Neural cell (in vitro differentiated cells): ENCODE results near the gene MYO3B. TPM values are rescaled to one million over a fixed set of nuclear protein-coding genes. Genes with fewer than 3 reads are reported as not detected.
"Not testable (repeated sequence)": the region's sequence is repeated elsewhere in the genome, so short reads cannot be mapped to it uniquely, and the experiment has no call there.

Experiments used
- H2AFZ ChIP-seq: fragments of 200-600, 300-800 bp; sonication (generic), shearing (Covaris generic); 2 replicates; pipeline ENCODE4 v1.6.0; 2014; ENCODE audit warnings: low read depth, mild to moderate bottlenecking, antibody characterized with exemption, low read length, moderate library complexity
- H3F3A ChIP-seq: fragments of 200-600 bp; shearing (Covaris generic); 2 replicates; pipeline ENCODE4 v1.6.1; 2016; ENCODE audit warnings: mild to moderate bottlenecking, moderate library complexity, mixed read lengths, antibody characterized with exemption, low read length; ENCODE audit not compliant: insufficient read depth, poor library complexity, severe bottlenecking
- H3K27ac ChIP-seq: fragments of 200-600, 300-800 bp; sonication (generic), shearing (Covaris generic); 2 replicates; pipeline ENCODE4 v1.5.1; 2014; ENCODE audit warnings: mild to moderate bottlenecking, low read length, moderate library complexity
- H3K27me3 ChIP-seq: fragments of 300-800, 200-600 bp; sonication (generic), shearing (Covaris generic); 2 replicates; pipeline ENCODE4 v1.6.0; 2014; ENCODE audit warnings: mild to moderate bottlenecking, low read depth, low read length, moderate library complexity; ENCODE audit not compliant: insufficient read depth
- H3K36me3 ChIP-seq: fragments of 300-800, 200-600 bp; sonication (generic), shearing (Covaris generic); 2 replicates; pipeline ENCODE4 v1.5.1; 2014; ENCODE audit warnings: mild to moderate bottlenecking, antibody characterized with exemption, low read length, moderate library complexity; ENCODE audit not compliant: insufficient read depth
- H3K4me2 ChIP-seq: fragments of 300-800, 200-600 bp; sonication (generic), shearing (Covaris generic); 2 replicates; pipeline ENCODE4 v1.6.0; 2014; ENCODE audit warnings: mild to moderate bottlenecking, low read length
- H3K4me3 ChIP-seq: fragments of 300-800, 200-600 bp; sonication (generic), shearing (Covaris generic); 2 replicates; pipeline ENCODE4 v1.5.1; 2014; ENCODE audit warnings: mild to moderate bottlenecking, low read length, moderate library complexity
- H3K79me2 ChIP-seq: fragments of 200-600 bp; shearing (Covaris generic); replicated peaks from 2 replicates; pipeline ENCODE4 v1.6.0; 2014; ENCODE audit warnings: mild to moderate bottlenecking, low read length, moderate library complexity; ENCODE audit not compliant: insufficient read depth
- H3K9ac ChIP-seq: fragments of 300-800, 200-600 bp; sonication (generic), shearing (Covaris generic); 2 replicates; pipeline ENCODE4 v1.6.1; 2016; ENCODE audit warnings: mild to moderate bottlenecking, low read length, mixed read lengths
- H3K9me2 ChIP-seq: fragments of 200-600 bp; shearing (Covaris generic); 2 replicates; pipeline ENCODE4 v1.6.1; 2016; ENCODE audit warnings: mild to moderate bottlenecking, low read length, mixed read lengths; ENCODE audit not compliant: insufficient read depth
- H3K9me3 ChIP-seq: fragments of 200-600, 300-800 bp; sonication (generic), shearing (Covaris generic); 2 replicates; pipeline ENCODE4 v1.6.1; 2016; ENCODE audit warnings: mild to moderate bottlenecking, mixed run types, low read length, moderate library complexity, mixed read lengths
- H4K20me1 ChIP-seq: fragments of 200-600 bp; shearing (Covaris generic); 2 replicates; pipeline ENCODE4 v1.6.1; 2016; ENCODE audit warnings: mild to moderate bottlenecking, mixed run types; ENCODE audit not compliant: insufficient read depth
- EP300 ChIP-seq: fragments of 450-650 bp; conservative IDR thresholded peaks from 2 replicates; pipeline ENCODE4 v1.6.1; 2014; ENCODE audit warnings: antibody characterized with exemption, mild to moderate bottlenecking, moderate library complexity; ENCODE audit not compliant: poor library complexity, severe bottlenecking
- EZH2 ChIP-seq: fragments of 200-600, 300-800 bp; shearing (Covaris generic), sonication (generic); IDR thresholded peaks from 2 replicates; pipeline ENCODE4 v1.6.1; 2014; ENCODE audit warnings: antibody characterized with exemption, low read length, borderline replicate concordance, mild to moderate bottlenecking; ENCODE audit not compliant: insufficient read depth, poor library complexity, severe bottlenecking
- MXI1 ChIP-seq: fragments of 450-650 bp; conservative IDR thresholded peaks from 2 replicates; pipeline ENCODE4 v1.6.1; 2014; ENCODE audit warnings: antibody characterized with exemption, mild to moderate bottlenecking; ENCODE audit not compliant: poor library complexity, severe bottlenecking
- POLR2AphosphoS5 ChIP-seq: IDR thresholded peaks from 2 replicates; pipeline ENCODE4 v1.6.1; 2012
- RAD21 ChIP-seq: fragments of 450-650 bp; conservative IDR thresholded peaks from 2 replicates; pipeline ENCODE4 v1.6.1; 2014; ENCODE audit warnings: antibody characterized with exemption, mild to moderate bottlenecking, moderate library complexity
- SMC3 ChIP-seq: fragments of 450-650 bp; conservative IDR thresholded peaks from 2 replicates; pipeline ENCODE4 v1.6.1; 2014; ENCODE audit warnings: antibody characterized with exemption, mild to moderate bottlenecking, moderate library complexity; ENCODE audit not compliant: poor library complexity
- TAF1 ChIP-seq: IDR thresholded peaks from 2 replicates; pipeline ENCODE4 v1.6.1; 2012; ENCODE audit warnings: low read depth
- polyA plus RNA-seq: library from polyadenylated mRNA; depleted of rRNA; stranded (reverse); fragments of >200 nt; gene quantifications from 2 replicates; pipeline ENCODE4 v1.2.3, GENCODE V29; 2014
- TF ChIP-seq, protein P1 (sequence below): fragments of 450-650 bp; IDR thresholded peaks from 2 replicates; pipeline ENCODE4 v1.5.1; 2014; ENCODE audit warnings: antibody characterized with exemption, mild to moderate bottlenecking, moderate library complexity; ENCODE audit not compliant: poor library complexity, severe bottlenecking
- TF ChIP-seq, protein P2 (sequence below): IDR thresholded peaks from 2 replicates; pipeline ENCODE4 v1.6.1; 2012; ENCODE audit warnings: borderline replicate concordance

MYO3B gene
- polyA plus RNA-seq, 1 donor from 2014 or later = 0.11 TPM

DNA sequence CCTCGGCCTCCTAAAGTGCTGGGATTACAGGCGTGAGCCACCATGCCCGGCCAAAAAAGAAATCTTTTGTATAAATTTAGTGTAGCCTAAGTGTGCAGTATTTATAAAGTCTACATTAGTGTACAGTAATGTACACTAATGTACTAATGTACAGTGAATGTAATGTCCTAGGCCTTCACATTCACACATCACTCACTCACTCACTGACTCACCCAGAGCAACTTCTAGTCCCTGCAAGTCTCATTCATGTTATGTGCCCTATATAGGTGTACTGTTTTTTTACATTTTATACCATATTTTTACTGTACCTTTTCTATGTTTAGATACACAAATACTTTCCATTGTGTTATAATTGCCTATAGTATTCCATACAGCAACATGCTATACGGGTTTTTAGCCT lies 254.9 kb downstream of the MYO3B start:
- no peaks in the 10 kb centered on the region for H3K9me2 ChIP-seq
- H3F3A ChIP-seq = no peaks in the 10 kb centered on the region
- no peaks in the 10 kb centered on the region for H4K20me1 ChIP-seq
- H3K9ac ChIP-seq = no peak overlapping the region
- no peak overlapping the region for H3K4me2 ChIP-seq
- H3K9me3 ChIP-seq = no peaks in the 10 kb centered on the region
- no peaks in the 10 kb centered on the region for H3K27me3 ChIP-seq
- no peak overlapping the region for H3K27ac ChIP-seq
- TF ChIP-seq SMC3 (no peak), EP300 (no peak), POLR2AphosphoS5 (no peak), RAD21 (no peak), TAF1 (no peak), EZH2 (no peak), MXI1 (no peak)
- TF ChIP-seq, protein P1, sequence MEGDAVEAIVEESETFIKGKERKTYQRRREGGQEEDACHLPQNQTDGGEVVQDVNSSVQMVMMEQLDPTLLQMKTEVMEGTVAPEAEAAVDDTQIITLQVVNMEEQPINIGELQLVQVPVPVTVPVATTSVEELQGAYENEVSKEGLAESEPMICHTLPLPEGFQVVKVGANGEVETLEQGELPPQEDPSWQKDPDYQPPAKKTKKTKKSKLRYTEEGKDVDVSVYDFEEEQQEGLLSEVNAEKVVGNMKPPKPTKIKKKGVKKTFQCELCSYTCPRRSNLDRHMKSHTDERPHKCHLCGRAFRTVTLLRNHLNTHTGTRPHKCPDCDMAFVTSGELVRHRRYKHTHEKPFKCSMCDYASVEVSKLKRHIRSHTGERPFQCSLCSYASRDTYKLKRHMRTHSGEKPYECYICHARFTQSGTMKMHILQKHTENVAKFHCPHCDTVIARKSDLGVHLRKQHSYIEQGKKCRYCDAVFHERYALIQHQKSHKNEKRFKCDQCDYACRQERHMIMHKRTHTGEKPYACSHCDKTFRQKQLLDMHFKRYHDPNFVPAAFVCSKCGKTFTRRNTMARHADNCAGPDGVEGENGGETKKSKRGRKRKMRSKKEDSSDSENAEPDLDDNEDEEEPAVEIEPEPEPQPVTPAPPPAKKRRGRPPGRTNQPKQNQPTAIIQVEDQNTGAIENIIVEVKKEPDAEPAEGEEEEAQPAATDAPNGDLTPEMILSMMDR = no peak
- TF ChIP-seq, protein P2, sequence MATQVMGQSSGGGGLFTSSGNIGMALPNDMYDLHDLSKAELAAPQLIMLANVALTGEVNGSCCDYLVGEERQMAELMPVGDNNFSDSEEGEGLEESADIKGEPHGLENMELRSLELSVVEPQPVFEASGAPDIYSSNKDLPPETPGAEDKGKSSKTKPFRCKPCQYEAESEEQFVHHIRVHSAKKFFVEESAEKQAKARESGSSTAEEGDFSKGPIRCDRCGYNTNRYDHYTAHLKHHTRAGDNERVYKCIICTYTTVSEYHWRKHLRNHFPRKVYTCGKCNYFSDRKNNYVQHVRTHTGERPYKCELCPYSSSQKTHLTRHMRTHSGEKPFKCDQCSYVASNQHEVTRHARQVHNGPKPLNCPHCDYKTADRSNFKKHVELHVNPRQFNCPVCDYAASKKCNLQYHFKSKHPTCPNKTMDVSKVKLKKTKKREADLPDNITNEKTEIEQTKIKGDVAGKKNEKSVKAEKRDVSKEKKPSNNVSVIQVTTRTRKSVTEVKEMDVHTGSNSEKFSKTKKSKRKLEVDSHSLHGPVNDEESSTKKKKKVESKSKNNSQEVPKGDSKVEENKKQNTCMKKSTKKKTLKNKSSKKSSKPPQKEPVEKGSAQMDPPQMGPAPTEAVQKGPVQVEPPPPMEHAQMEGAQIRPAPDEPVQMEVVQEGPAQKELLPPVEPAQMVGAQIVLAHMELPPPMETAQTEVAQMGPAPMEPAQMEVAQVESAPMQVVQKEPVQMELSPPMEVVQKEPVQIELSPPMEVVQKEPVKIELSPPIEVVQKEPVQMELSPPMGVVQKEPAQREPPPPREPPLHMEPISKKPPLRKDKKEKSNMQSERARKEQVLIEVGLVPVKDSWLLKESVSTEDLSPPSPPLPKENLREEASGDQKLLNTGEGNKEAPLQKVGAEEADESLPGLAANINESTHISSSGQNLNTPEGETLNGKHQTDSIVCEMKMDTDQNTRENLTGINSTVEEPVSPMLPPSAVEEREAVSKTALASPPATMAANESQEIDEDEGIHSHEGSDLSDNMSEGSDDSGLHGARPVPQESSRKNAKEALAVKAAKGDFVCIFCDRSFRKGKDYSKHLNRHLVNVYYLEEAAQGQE = no peak
- no peaks in the 10 kb centered on the region for H3K36me3 ChIP-seq
- H3K4me3 ChIP-seq = no peak overlapping the region
- no peaks in the 10 kb centered on the region for H3K79me2 ChIP-seq
- H2AFZ ChIP-seq = no peak overlapping the region

DNA sequence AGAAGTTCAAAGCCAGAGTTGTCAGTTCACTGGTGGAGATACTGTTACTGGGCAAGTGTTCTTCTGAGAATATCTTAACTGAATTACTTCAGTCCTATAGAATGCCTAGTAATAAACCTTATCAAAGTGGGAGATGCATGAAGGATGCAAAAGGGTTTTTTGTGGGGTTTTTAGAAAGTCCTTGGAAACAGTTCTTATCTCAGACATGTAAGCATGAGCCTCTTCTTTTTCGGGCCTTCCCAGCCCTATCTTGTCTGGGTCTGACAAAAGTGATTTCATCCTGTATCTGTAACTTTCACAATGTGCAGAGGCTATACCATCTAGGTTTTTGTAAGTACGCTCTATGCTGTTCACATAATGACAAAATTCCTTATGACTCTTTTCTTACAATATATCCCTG lies 255.5 kb downstream of the MYO3B start:
- Histone ChIP-seq H3K9me3 (no peaks in the 10 kb centered on the region), H3K79me2 (no peaks in the 10 kb centered on the region), H3F3A (no peaks in the 10 kb centered on the region), H3K9me2 (no peaks in the 10 kb centered on the region), H2AFZ (no peak overlapping the region), H3K4me3 (no peak overlapping the region), H3K4me2 (no peak overlapping the region), H3K27me3 (no peaks in the 10 kb centered on the region), H3K27ac (no peak overlapping the region), H3K36me3 (no peaks in the 10 kb centered on the region), H3K9ac (no peak overlapping the region), H4K20me1 (no peaks in the 10 kb centered on the region)
- TF ChIP-seq MXI1 (no peak), POLR2AphosphoS5 (no peak), EP300 (no peak), TAF1 (no peak), SMC3 (no peak), EZH2 (no peak), RAD21 (no peak)
- TF ChIP-seq, protein P2 = no peak
- TF ChIP-seq, protein P1 = no peak

DNA sequence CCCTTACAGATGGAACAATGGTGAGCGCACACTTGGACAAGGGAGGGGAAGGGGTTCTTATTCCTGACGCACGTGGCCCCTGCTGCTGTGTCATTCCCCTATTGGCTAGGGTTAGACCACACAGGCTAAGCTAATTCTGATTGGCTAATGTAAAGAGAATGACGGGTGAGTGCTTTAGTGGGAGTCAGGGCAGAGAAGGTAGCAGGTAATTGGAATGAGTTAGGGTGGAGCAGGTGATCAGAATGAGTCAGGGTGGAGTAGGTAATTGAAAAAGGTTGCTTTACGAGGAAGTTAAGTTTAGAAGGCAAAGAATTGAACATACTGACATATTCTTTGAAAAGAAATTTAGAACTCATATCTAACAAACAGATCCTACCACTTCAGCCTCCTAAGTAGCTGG lies 256.4 kb downstream of the MYO3B start:
- H3F3A ChIP-seq, H3K27me3 ChIP-seq, H3K79me2 ChIP-seq, H3K9me3 ChIP-seq, H4K20me1 ChIP-seq, H3K27ac ChIP-seq, H3K36me3 ChIP-seq, H3K4me2 ChIP-seq, H2AFZ ChIP-seq, H3K9me2 ChIP-seq, H3K9ac ChIP-seq, H3K4me3 ChIP-seq: not testable (repeated sequence)
